ENCODE measurements around the gene C1orf232.

C1orf232 gene

DNA sequence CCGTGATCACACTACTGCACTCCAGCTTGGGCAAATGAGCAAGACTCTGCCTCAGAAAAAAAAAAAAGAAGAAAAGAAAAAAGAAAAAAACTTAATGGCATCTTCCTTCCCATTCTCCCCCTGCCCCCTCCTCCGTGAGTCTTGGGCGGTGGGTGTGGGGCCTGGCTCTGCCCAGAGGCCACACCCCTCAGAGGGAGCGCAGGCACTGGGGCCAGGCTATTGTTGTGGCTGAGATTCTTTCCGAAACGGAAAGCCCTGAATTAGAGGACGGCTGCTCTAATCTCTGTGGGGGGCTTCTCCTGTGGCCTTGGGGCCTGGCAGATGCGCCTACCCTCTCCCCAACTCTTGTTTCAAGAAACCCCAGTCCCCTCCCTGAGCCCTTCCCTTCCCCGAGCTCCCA is 14.0 kb downstream of the C1orf232 start:
- Histone ChIP-seq H3K27ac (ENCODE audit: low read length) (no peak overlapping the region), H3K9ac (ENCODE audit: low read length in 2 of 2) (no peak overlapping the region), H3K27me3 (ENCODE audit: control insufficient read depth in 1 of 2, insufficient read depth in 2 of 2, low read length in 2 of 2) (peaks cover 15 to 23% of the 10 kb centered on the region in 2 donors), H3K4me1 (ENCODE audit: control insufficient read depth, insufficient read depth, low read length) (no peaks in the 10 kb centered on the region), H3K9me3 (ENCODE audit: control insufficient read depth in 2 of 2, low read length in 2 of 2) (no peaks in the 10 kb centered on the region), H3K4me3 (ENCODE audit: low read length in 2 of 2) (no peak overlapping the region), H3K36me3 (ENCODE audit: control insufficient read depth in 2 of 2, insufficient read depth in 2 of 2, low read length in 2 of 2) (no peaks in the 10 kb centered on the region)

GRCh38 chr1:26153966-26154532 is 14.7 kb downstream of the C1orf232 start:
- Histone ChIP-seq H3K27me3 (ENCODE audit: control insufficient read depth in 1 of 2, insufficient read depth in 2 of 2, low read length in 2 of 2) (peaks cover 15 to 20% of the 10 kb centered on the region in 2 donors), H3K27ac (ENCODE audit: low read length) (no peak overlapping the region), H3K9ac (ENCODE audit: low read length in 2 of 2) (no peak overlapping the region), H3K36me3 (ENCODE audit: control insufficient read depth in 2 of 2, insufficient read depth in 2 of 2, low read length in 2 of 2) (no peaks in the 10 kb centered on the region), H3K4me1 (ENCODE audit: control insufficient read depth, insufficient read depth, low read length) (no peaks in the 10 kb centered on the region), H3K4me3 (ENCODE audit: low read length in 2 of 2) (no peak overlapping the region), H3K9me3 (ENCODE audit: control insufficient read depth in 2 of 2, low read length in 2 of 2) (no peaks in the 10 kb centered on the region)

- Histone ChIP-seq H3K9me3 (ENCODE audit: control insufficient read depth in 2 of 2, low read length in 2 of 2) (no peaks in the 10 kb centered on the region), H3K9ac (ENCODE audit: low read length in 2 of 2) (no peak overlapping the region), H3K27me3 (ENCODE audit: control insufficient read depth in 1 of 2, insufficient read depth in 2 of 2, low read length in 2 of 2) (peaks cover 5 to 8% of the 10 kb centered on the region in 2 donors), H3K4me3 (ENCODE audit: low read length in 2 of 2) (no peak overlapping the region), H3K27ac (ENCODE audit: low read length) (no peak overlapping the region), H3K4me1 (ENCODE audit: control insufficient read depth, insufficient read depth, low read length) (peaks cover 2% of the 10 kb centered on the region), H3K36me3 (ENCODE audit: control insufficient read depth in 2 of 2, insufficient read depth in 2 of 2, low read length in 2 of 2) (no peaks in the 10 kb centered on the region)
Measured at GRCh38 chr1:26148887-26149286, 19.9 kb downstream of the C1orf232 start.

DNA sequence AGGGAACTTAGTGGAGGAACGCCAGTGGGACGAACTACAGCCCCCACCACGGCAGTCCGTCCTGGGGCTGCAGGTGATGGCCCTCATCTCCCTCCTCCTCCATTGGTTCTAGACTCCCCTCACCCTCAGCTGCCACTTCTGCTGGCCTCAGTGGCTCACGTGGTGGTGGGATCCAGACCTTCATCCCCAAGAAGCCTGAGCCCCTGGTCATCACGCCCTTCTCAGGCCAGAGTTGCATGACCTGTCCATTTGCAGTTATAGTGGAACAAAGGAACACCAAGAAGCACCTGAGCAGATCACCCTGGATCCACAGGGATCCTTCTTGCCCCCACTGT is 22.8 kb downstream of the C1orf232 start:
- Histone ChIP-seq H3K36me3 (ENCODE audit: control insufficient read depth in 2 of 2, insufficient read depth in 2 of 2, low read length in 2 of 2) (no peaks in the 10 kb centered on the region), H3K4me3 (ENCODE audit: low read length in 2 of 2) (no peak overlapping the region), H3K27ac (ENCODE audit: low read length) (no peak overlapping the region), H3K9me3 (ENCODE audit: control insufficient read depth in 2 of 2, low read length in 2 of 2) (no peaks in the 10 kb centered on the region), H3K9ac (ENCODE audit: low read length in 2 of 2) (no peak overlapping the region), H3K27me3 (ENCODE audit: control insufficient read depth in 1 of 2, insufficient read depth in 2 of 2, low read length in 2 of 2) (peaks cover 2 to 8% of the 10 kb centered on the region in 2 donors), H3K4me1 (ENCODE audit: control insufficient read depth, insufficient read depth, low read length) (peaks cover 2% of the 10 kb centered on the region)

GRCh38 chr1:26145041-26145959 is 23.5 kb downstream of the C1orf232 start:
- peaks cover 2 to 8% of the 10 kb centered on the region in 2 donors for H3K27me3 ChIP-seq (ENCODE audit: control insufficient read depth in 1 of 2, insufficient read depth in 2 of 2, low read length in 2 of 2)
- peak overlapping the region in 1 of 2 donors; percentile 36 for H3K9ac ChIP-seq (ENCODE audit: low read length in 2 of 2)
- H3K27ac ChIP-seq (ENCODE audit: low read length) = no peak overlapping the region
- H3K36me3 ChIP-seq (ENCODE audit: control insufficient read depth in 2 of 2, insufficient read depth in 2 of 2, low read length in 2 of 2) = no peaks in the 10 kb centered on the region
- peak overlapping the region in 1 of 2 donors; percentile 29 for H3K4me3 ChIP-seq (ENCODE audit: low read length in 2 of 2)
- H3K9me3 ChIP-seq (ENCODE audit: control insufficient read depth in 2 of 2, low read length in 2 of 2) = no peaks in the 10 kb centered on the region
- H3K4me1 ChIP-seq (ENCODE audit: control insufficient read depth, insufficient read depth, low read length) = peaks cover 2% of the 10 kb centered on the region

DNA sequence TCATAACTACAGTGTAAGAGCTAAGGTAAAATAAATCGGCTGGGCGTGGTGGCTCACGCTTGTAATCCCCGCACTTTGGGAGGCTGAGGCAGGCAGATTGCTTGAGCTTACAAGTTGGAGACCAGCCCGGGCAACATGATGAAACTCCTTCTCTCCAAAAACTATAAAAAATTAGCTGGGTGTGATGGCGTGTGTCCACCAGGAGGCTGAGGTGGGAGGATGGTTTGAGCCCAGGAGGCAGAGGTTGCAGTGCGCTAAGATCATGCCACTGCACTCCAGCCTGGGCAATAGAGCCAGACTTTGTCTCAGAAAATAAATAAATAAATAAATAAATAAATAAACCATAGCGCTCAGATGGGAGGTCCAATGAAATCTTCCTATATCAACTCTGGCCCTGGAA is 26.6 kb downstream of the C1orf232 start:
- Histone ChIP-seq H3K4me3 (ENCODE audit: low read length in 2 of 2) (no peak overlapping the region), H3K27ac (ENCODE audit: low read length) (no peak overlapping the region), H3K9me3 (ENCODE audit: control insufficient read depth in 2 of 2, low read length in 2 of 2) (no peaks in the 10 kb centered on the region), H3K4me1 (ENCODE audit: control insufficient read depth, insufficient read depth, low read length) (peaks cover 2% of the 10 kb centered on the region), H3K27me3 (ENCODE audit: control insufficient read depth in 1 of 2, insufficient read depth in 2 of 2, low read length in 2 of 2) (peaks cover 0 to 8% of the 10 kb centered on the region in 2 donors), H3K9ac (ENCODE audit: low read length in 2 of 2) (no peak overlapping the region), H3K36me3 (ENCODE audit: control insufficient read depth in 2 of 2, insufficient read depth in 2 of 2, low read length in 2 of 2) (no peaks in the 10 kb centered on the region)

DNA sequence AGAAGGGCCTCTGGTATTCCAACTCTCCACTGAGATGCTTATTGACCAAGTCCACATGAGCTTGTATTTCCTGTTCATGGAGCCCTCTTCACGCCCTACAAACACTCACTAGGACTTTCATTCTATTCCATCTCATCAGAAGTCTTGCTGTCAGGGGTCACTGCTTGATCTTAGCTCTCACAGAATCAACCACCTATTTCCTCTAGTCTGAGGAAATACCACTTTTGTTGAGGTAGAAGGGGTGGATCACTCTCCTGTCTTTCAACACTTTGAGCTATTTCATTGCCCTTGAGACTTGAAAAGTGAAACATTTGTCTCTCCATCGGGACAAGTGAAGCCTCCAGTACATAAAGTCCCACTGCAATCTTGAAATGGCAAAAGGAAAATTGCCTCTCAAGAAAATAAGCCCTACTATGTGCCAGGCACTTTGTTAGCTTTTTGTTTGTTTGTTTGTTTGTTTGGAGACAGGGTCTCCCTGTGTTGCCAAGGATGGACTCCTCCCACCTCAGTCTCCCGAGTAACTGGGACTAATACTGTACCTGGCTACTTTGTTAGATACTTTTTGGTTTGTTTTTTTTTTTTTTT is 29.7 kb downstream of the C1orf232 start:
- H3K27ac ChIP-seq (ENCODE audit: low read length) = no peak overlapping the region
- no peaks in the 10 kb centered on the region for H3K27me3 ChIP-seq (ENCODE audit: control insufficient read depth in 1 of 2, insufficient read depth in 2 of 2, low read length in 2 of 2)
- H3K9me3 ChIP-seq (ENCODE audit: control insufficient read depth in 2 of 2, low read length in 2 of 2) = no peaks in the 10 kb centered on the region
- no peak overlapping the region for H3K9ac ChIP-seq (ENCODE audit: low read length in 2 of 2)
- no peaks in the 10 kb centered on the region for H3K4me1 ChIP-seq (ENCODE audit: control insufficient read depth, insufficient read depth, low read length)
- H3K4me3 ChIP-seq (ENCODE audit: low read length in 2 of 2) = no peak overlapping the region
- H3K36me3 ChIP-seq (ENCODE audit: control insufficient read depth in 2 of 2, insufficient read depth in 2 of 2, low read length in 2 of 2) = no peaks in the 10 kb centered on the region

GRCh38 chr1:26134466-26134865 is 34.3 kb downstream of the C1orf232 start:
- no peaks in the 10 kb centered on the region for H3K9me3 ChIP-seq (ENCODE audit: control insufficient read depth in 2 of 2, low read length in 2 of 2)
- no peaks in the 10 kb centered on the region for H3K27me3 ChIP-seq (ENCODE audit: control insufficient read depth in 1 of 2, insufficient read depth in 2 of 2, low read length in 2 of 2)
- H3K4me3 ChIP-seq (ENCODE audit: low read length in 2 of 2) = no peak overlapping the region
- no peak overlapping the region for H3K27ac ChIP-seq (ENCODE audit: low read length)
- H3K36me3 ChIP-seq (ENCODE audit: control insufficient read depth in 2 of 2, insufficient read depth in 2 of 2, low read length in 2 of 2) = no peaks in the 10 kb centered on the region
- H3K4me1 ChIP-seq (ENCODE audit: control insufficient read depth, insufficient read depth, low read length) = no peaks in the 10 kb centered on the region
- no peak overlapping the region for H3K9ac ChIP-seq (ENCODE audit: low read length in 2 of 2)

GRCh38 chr1:26132834-26133167 is 36.0 kb downstream of the C1orf232 start:
- Histone ChIP-seq H3K9me3 (ENCODE audit: control insufficient read depth in 2 of 2, low read length in 2 of 2) (no peaks in the 10 kb centered on the region), H3K4me3 (ENCODE audit: low read length in 2 of 2) (no peak overlapping the region), H3K36me3 (ENCODE audit: control insufficient read depth in 2 of 2, insufficient read depth in 2 of 2, low read length in 2 of 2) (no peaks in the 10 kb centered on the region), H3K9ac (ENCODE audit: low read length in 2 of 2) (no peak overlapping the region), H3K27me3 (ENCODE audit: control insufficient read depth in 1 of 2, insufficient read depth in 2 of 2, low read length in 2 of 2) (no peaks in the 10 kb centered on the region), H3K4me1 (ENCODE audit: control insufficient read depth, insufficient read depth, low read length) (peaks cover 3% of the 10 kb centered on the region), H3K27ac (ENCODE audit: low read length) (no peak overlapping the region)

DNA sequence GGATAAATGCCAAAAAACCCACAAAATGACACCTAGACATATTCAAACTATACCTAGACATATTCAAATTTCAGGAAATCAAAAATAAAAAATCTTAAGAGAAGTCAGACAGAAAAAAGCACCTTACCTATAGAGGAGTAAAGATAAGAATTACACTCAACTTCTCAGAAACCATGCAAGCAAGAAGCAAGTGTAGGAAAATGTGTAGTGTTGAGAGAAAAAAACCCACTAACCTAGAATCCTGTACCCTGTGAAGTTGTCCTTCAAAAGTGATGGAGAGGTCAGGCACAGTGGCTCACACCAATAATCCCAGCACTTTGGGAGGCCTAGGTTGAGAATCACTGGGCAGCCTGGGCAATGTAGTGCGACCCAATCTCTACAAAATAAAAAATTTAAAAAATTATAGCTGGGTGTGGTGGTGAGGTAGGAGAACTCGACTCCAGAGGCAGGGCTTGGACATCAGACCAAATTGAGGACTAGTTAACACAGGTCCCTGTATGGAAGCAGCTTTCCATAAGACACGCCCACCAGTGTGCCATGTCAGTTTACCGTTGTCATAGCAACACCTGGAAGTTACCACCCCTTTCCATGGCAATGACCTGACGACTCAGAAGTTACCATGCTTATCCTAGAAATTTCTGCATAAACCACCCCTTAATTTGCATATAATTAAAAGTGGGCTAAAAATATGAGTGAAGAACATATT is 36.5 kb downstream of the C1orf232 start:
- Histone ChIP-seq H3K9me3 (ENCODE audit: control insufficient read depth in 2 of 2, low read length in 2 of 2) (no peaks in the 10 kb centered on the region), H3K27me3 (ENCODE audit: control insufficient read depth in 1 of 2, insufficient read depth in 2 of 2, low read length in 2 of 2) (no peaks in the 10 kb centered on the region), H3K36me3 (ENCODE audit: control insufficient read depth in 2 of 2, insufficient read depth in 2 of 2, low read length in 2 of 2) (no peaks in the 10 kb centered on the region), H3K27ac (ENCODE audit: low read length) (no peak overlapping the region), H3K9ac (ENCODE audit: low read length in 2 of 2) (no peak overlapping the region), H3K4me3 (ENCODE audit: low read length in 2 of 2) (no peak overlapping the region), H3K4me1 (ENCODE audit: control insufficient read depth, insufficient read depth, low read length) (peaks cover 3% of the 10 kb centered on the region)
